Anterior cingulate cortex (tissue), 58 donors: ENCODE data around the gene RARA.
A peak's percentile ranks its signal among the peaks of the same experiment; 100 is the strongest.
"Not testable (repeated sequence)": the region's sequence is repeated elsewhere in the genome, so short reads cannot be mapped to it uniquely, and the experiment has no call there.

ENCODE experiments used
- DNase-seq, 58 donors: peaks; one replicate each; lab custom pipeline; 2025; lab: John Stamatoyannopoulos, UW

RARA gene

GRCh38 chr17:40366076-40366860 is 57.3 kb downstream of the RARA start:
- no peak for DNase-seq

- no peak for DNase-seq
Observed at GRCh38 chr17:40366861-40367518, 58.0 kb downstream of the RARA start.

DNA sequence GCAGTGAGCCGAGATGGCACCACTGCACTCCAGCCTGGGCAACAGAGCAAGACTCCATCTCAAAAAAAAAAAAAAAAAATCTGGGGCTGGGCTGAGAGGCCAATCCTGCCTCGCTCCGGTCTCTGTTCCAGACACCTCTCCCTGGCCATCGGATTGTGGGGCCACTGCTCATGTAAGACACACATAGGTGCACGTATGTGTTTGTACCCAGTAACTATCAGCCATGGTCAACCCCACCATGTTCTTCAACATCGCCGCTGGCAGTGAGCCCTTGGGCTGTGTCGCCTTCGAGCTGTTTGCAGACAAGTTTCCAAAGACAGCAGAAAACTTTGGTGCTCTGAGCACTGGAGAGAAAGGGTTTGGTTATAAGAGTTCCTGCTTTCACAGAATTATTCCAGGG is 58.7 kb downstream of the RARA start:
- not testable (repeated sequence) for DNase-seq

DNA sequence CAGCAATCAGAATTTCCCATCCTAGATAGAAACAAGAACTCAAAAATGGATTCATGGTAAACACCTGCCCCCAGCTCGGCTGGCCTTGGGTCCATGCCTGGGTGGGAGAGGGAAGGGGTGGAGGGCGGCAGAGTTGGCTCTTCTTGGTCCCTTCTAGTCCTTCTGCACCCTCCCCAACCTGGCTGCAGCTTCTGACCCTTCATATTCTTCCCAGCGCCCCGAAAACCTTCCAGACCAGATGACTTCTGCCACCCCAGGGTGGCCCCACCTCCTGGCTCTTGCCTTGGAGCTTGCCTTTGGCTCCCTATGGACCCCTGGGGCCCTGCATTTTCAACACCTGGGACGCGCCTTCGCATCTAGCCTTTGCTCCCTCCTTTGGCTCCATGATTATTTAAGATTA is 60.9 kb downstream of the RARA start:
- no peak for DNase-seq

DNA sequence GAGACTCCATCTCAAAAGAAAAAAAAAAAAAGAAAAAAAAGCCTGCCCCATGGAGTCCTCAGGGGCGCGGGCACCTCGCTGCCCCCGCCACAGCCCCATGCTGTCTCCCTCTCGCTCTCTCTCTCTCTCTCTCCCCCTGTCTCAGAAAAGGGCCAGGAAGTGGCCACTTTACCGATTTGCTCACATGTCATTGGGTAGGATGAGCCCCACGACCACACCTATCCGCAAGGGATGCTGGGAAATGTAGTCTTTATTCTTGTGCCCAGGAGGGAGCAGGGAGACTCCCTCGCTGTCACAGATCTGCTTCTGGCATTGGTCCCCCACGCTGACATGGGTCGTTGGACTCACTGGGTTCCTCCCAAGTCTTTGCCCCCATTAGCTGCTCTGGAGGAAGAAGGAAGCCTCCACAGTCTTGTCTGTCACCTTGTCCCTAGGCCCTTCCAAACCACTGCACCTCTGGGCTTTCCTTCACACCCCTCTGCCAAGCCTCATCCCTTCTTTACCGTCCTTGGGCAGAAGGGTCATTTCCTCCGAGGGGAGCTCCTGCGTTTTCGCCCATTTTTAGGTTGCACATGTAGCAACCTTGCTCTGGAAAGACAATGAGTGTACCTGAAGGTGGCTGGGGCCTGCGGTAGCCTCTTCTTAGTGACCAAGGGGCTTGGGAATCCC is 62.4 kb downstream of the RARA start:
- DNase-seq, result no peak

- DNase-seq, result no peak
Observed at GRCh38 chr17:40372031-40372430, 63.1 kb downstream of the RARA start.

- DNase-seq, result not testable (repeated sequence)
Observed at GRCh38 chr17:40372644-40373043, 63.7 kb downstream of the RARA start.

- DNase-seq, result no peak
Observed at GRCh38 chr17:40373324-40373723, 64.3 kb downstream of the RARA start.

GRCh38 chr17:40373999-40374398 is 65.0 kb downstream of the RARA start:
- DNase-seq, result no peak

DNA sequence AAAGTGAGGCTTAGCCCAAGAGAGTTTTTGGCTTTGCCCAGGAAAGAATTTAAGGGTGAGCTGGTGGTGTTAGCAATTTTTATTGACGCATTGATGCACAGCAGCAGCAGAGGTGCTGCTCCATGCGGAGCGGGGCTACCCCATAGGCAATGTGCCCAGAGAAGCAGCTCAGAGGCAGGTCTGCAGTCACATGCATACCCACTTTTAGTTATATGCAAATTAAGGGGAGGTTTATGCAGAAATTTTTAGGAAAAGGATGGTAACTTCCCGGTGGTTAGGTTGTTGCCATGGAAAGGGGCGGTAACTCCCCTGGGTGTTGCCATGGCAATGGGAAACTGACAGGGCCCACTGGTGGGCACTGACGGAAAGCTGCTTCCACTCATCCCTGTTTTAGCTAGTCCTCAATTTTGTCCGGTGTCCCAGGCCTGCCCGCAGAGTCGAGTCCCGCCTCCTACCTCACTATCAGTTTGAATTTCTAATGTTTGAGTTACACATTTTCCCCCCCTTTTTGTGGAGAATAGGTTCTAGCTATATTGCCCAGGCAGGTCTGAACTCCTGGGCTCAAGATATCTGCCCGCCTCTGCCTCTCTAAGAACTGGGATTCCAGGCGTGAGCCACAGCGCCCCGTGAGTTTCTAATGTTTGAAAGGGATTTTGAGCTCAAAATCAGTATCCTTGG is 66.0 kb downstream of the RARA start:
- no peak for DNase-seq

- not testable (repeated sequence) for DNase-seq
Observed at GRCh38 chr17:40375786-40376185, 66.8 kb downstream of the RARA start.

- DNase-seq, result not testable (repeated sequence)
Observed at GRCh38 chr17:40376541-40376940, 67.6 kb downstream of the RARA start.

DNA sequence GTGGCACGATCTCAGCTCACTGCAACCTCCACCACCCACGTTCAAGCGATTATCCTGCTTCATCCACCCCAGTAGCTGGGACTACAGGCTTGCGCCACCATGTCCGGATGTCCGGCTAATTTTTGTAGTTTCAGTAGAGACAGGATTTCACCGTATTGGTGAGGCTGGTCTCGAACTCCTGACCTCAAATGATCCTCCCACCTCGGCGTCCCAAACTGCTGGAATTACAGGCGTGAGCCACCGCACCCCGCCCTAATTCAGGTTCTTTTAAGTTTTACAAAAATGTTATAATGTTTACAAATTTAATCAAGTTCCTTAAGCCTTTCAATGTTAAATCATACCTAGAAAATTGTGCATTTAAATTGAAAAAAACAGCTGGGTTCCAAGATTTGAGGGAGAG is 68.9 kb downstream of the RARA start:
- no peak for DNase-seq

DNA sequence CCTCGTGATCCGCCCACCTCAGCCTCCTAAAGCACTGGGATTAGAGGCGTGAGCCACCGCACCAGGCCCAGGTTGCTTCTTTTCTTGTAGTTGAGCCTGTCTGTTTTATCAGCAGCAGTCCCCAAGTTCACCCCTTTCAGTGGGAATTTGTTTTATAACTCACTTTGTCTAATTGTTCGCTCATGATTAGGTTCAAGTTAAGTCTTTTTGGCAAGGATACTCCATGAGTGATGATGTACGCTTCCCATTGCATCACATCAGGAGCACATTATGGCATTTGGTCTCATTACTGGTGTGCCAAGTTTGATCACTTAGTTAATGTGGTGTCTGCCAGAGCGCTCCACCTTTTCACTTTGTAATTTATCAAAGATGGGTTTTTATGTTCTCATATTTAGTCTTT is 70.0 kb downstream of the RARA start:
- no peak for DNase-seq

GRCh38 chr17:40382251-40382650 is 73.3 kb downstream of the RARA start:
- DNase-seq, result no peak

GRCh38 chr17:40386555-40386954 is 77.6 kb downstream of the RARA start:
- not testable (repeated sequence) for DNase-seq

GRCh38 chr17:40399185-40399584 is 90.2 kb downstream of the RARA start:
- DNase-seq, result peak in 1 of 58 donors; percentile 15

DNA sequence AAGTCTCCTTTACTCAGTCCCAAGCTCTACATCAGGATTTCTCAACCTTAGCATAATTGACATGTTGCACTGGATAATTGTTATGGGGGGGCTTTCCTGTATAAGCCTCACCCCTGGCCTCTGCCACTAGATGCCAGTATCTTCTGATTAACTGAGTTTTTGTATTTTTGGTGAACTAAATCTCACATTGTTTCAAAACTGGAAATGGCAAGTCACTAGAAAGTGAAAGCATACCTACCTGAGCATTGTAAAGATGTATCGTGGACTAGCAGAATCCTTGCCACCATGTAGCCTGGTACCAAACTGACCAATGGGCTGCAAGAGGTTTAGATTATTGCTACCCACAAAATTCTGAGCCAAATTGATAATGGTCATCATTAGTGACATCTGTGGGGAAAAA is 93.7 kb downstream of the RARA start:
- DNase-seq, result no peak

GRCh38 chr17:40404003-40404402 is 95.0 kb downstream of the RARA start:
- DNase-seq, result no peak
